Tibial nerve (tissue), 4 donors: ENCODE measurements around the gene CTTNBP2. TPM values are rescaled to one million over a fixed set of nuclear protein-coding genes. Genes with fewer than 3 reads are reported as not detected.

Source experiments
- DNase-seq, 2 donors: peaks; one replicate each; pipeline ENCODE4 v3.0.0-alpha.2; 2019; ENCODE audit warnings: low spot score in 2 of 2
- H3K27ac ChIP-seq, 4 donors: fragments of 200-600 bp; sonication (generic) in 3 of 4; one replicate each; pipeline ENCODE4 v1.5.1; 2017 to 2019; ENCODE audit warnings: mild to moderate bottlenecking in 1 of 4
- H3K27me3 ChIP-seq, 2 donors: fragments of 200-600 bp; sonication (generic) in 1 of 2; one replicate each; pipeline versions ENCODE4 v1.5.1 to v1.6.0; 2017 to 2019
- H3K36me3 ChIP-seq, 3 donors: fragments of 200-600 bp; sonication (generic); one replicate each; pipeline ENCODE4 v1.5.1; 2018 to 2019
- H3K4me1 ChIP-seq, 4 donors: fragments of 200-600 bp; sonication (generic) in 3 of 4; one replicate each; pipeline ENCODE4 v1.5.1; 2017 to 2019
- H3K4me3 ChIP-seq, 4 donors: fragments of 200-600 bp; sonication (generic) in 3 of 4; one replicate each; pipeline ENCODE4 v1.5.1; 2017 to 2019; ENCODE audit warnings: mild to moderate bottlenecking in 1 of 4, moderate library complexity in 1 of 4
- H3K9me3 ChIP-seq, 4 donors: fragments of 200-600 bp; sonication (generic) in 3 of 4; one replicate each; pipeline ENCODE4 v1.5.1; 2017 to 2019
- CTCF ChIP-seq, 5 experiments: fragments of 200-600 bp in 3 of 5; fragments of 450-650 bp in 2 of 5; sonication (generic) in 3 of 5; IDR thresholded peaks; one replicate each; pipeline ENCODE4 v1.5.1; 2016 to 2019; ENCODE audit warnings: antibody characterized with exemption in 5 of 5, mild to moderate bottlenecking in 3 of 5, moderate library complexity in 2 of 5
- EP300 ChIP-seq, 2 donors: sonication (generic); formaldehyde crosslinking; IDR thresholded peaks; one replicate each; pipeline ENCODE4 v1.6.1; 2017; ENCODE audit warnings: antibody characterized with exemption in 2 of 2, mild to moderate bottlenecking in 1 of 2
- POLR2A ChIP-seq, 2 donors: fragments of 450-650 bp; IDR thresholded peaks; one replicate each; pipeline ENCODE4 v1.6.1; 2017; ENCODE audit warnings: antibody characterized with exemption in 2 of 2, mild to moderate bottlenecking in 2 of 2, moderate library complexity in 2 of 2
- WGBS, 2 donors: methylation state at CpG; one replicate each; pipeline ENCODE4 v1.1.5; 2018; 5-methylcytosine and 5-hydroxymethylcytosine counted together
- total RNA-seq, 4 donors: library from RNA; depleted of rRNA; stranded (reverse); fragments of >200 nt; gene quantifications; one replicate each; pipeline ENCODE4 v1.1.0, GENCODE V29; 2016

The CTTNBP2 gene
- total RNA-seq, 4 donors from 2014 or later = 12.9 to 19.3 (median 17.1) TPM

GRCh38 chr7:117808910-117809705, 64.1 kb downstream of the CTTNBP2 start:
- WGBS, 2 donors = 49 to 53% methylated on average over 2 of the region's 2 CpGs
- no peaks in the 10 kb centered on the region for H3K36me3 ChIP-seq
- H3K27ac ChIP-seq = no peak overlapping the region
- no peaks in the 10 kb centered on the region for H3K9me3 ChIP-seq
- no peak for DNase-seq
- H3K27me3 ChIP-seq = no peaks in the 10 kb centered on the region
- no peak overlapping the region for H3K4me3 ChIP-seq
- H3K4me1 ChIP-seq = peaks cover 0 to 25% (median 3%) of the 10 kb centered on the region in 4 donors
- no peak for TF ChIP-seq POLR2A (IDR thresholded peaks at IDR 0.05)
- no peak for TF ChIP-seq CTCF (IDR thresholded peaks at IDR 0.05)
- TF ChIP-seq EP300 (IDR thresholded peaks at IDR 0.05) = no peak

- WGBS, 2 donors = 50 to 55% methylated on average over 7 of the region's 7 CpGs
- Histone ChIP-seq H3K4me1 (peaks cover 0 to 25% (median 3%) of the 10 kb centered on the region in 4 donors), H3K36me3 (no peaks in the 10 kb centered on the region), H3K4me3 (no peak overlapping the region), H3K27me3 (no peaks in the 10 kb centered on the region), H3K9me3 (no peaks in the 10 kb centered on the region), H3K27ac (no peak overlapping the region)
- TF ChIP-seq CTCF (IDR thresholded peaks at IDR 0.05) (no peak), EP300 (IDR thresholded peaks at IDR 0.05) (no peak), POLR2A (IDR thresholded peaks at IDR 0.05) (no peak)
- peak in 1 of 2 donors; percentile 38 for DNase-seq
Measured at GRCh38 chr7:117808341-117808757, 64.9 kb downstream of the CTTNBP2 start.

- Histone ChIP-seq H3K4me3 (no peak overlapping the region), H3K9me3 (no peaks in the 10 kb centered on the region), H3K27ac (no peak overlapping the region), H3K36me3 (no peaks in the 10 kb centered on the region), H3K4me1 (peaks cover 0 to 25% (median 3%) of the 10 kb centered on the region in 4 donors), H3K27me3 (no peaks in the 10 kb centered on the region)
- DNase-seq = no peak
- WGBS, 2 donors = 77 to 85% methylated on average over 3 of the region's 3 CpGs
- TF ChIP-seq EP300 (IDR thresholded peaks at IDR 0.05) (no peak), CTCF (IDR thresholded peaks at IDR 0.05) (no peak)
Measured at GRCh38 chr7:117807676-117808075, 65.6 kb downstream of the CTTNBP2 start.

GRCh38 chr7:117806011-117806410, 67.2 kb downstream of the CTTNBP2 start:
- Histone ChIP-seq H3K4me3 (no peak overlapping the region), H3K27ac (no peak overlapping the region), H3K4me1 (peaks cover 0 to 25% (median 3%) of the 10 kb centered on the region in 4 donors), H3K36me3 (no peaks in the 10 kb centered on the region), H3K27me3 (no peaks in the 10 kb centered on the region), H3K9me3 (no peaks in the 10 kb centered on the region)
- TF ChIP-seq POLR2A (IDR thresholded peaks at IDR 0.05) = no peak
- TF ChIP-seq EP300 (IDR thresholded peaks at IDR 0.05) = no peak
- no peak for TF ChIP-seq CTCF (IDR thresholded peaks at IDR 0.05)
- WGBS, 2 donors = 89 to 90% methylated on average over 5 of the region's 5 CpGs
- no peak for DNase-seq

GRCh38 chr7:117805241-117805640, 68.0 kb downstream of the CTTNBP2 start:
- Histone ChIP-seq H3K36me3 (no peaks in the 10 kb centered on the region), H3K27me3 (no peaks in the 10 kb centered on the region), H3K4me3 (no peak overlapping the region), H3K27ac (no peak overlapping the region), H3K9me3 (no peaks in the 10 kb centered on the region), H3K4me1 (peaks cover 0 to 25% (median 3%) of the 10 kb centered on the region in 4 donors)
- TF ChIP-seq POLR2A (IDR thresholded peaks at IDR 0.05) (no peak), CTCF (IDR thresholded peaks at IDR 0.05) (no peak), EP300 (IDR thresholded peaks at IDR 0.05) (no peak)
- WGBS, 2 donors = 80 to 81% methylated on average over 3 of the region's 3 CpGs
- no peak for DNase-seq
